ENCODE measurements around the gene ARID5B.

ARID5B gene

DNA sequence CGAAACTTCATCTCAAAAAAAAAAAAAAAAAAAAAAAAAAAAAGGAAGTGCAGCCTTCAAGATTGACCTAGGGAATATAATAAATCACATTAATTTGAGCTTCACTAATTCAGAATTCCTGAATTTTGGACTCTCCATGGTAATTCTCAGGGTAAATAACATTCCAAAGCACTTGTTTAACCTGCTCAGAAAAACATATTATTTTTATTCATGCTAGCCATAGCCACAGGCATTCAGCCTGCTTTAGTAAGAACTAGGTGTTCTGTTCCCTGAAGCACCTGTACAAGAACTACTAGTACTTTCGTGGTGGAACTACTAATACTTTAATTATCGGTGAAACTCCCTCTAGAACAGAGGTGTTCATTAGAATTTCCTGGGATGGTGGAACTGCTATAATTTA lies 197.8 kb downstream of the ARID5B start:
- H3K9me3 ChIP-seq (replicated peaks in 1 of 2; ENCODE audit: control insufficient read depth in 2 of 2, insufficient read depth in 1 of 2, low read depth in 1 of 2, low read length in 2 of 2), result no peaks in the 10 kb centered on the region
- no peaks in the 10 kb centered on the region for H3K36me3 ChIP-seq (replicated peaks in 1 of 2; ENCODE audit: control insufficient read depth in 2 of 2, insufficient read depth in 2 of 2, low read length in 2 of 2)
- no peak overlapping the region for H3K14ac ChIP-seq (ENCODE audit: low read length)
- H2BK5ac ChIP-seq (ENCODE audit: low read length), result no peak overlapping the region
- H4K91ac ChIP-seq (ENCODE audit: low read depth, low read length, poor library complexity), result no peak overlapping the region
- H3K27me3 ChIP-seq (ENCODE audit: control insufficient read depth in 3 of 3, insufficient read depth in 3 of 3, low read depth in 1 of 3, low read length in 3 of 3), result peaks cover 0 to 2% (median 0%) of the 10 kb centered on the region in 3 experiments
- H3K27ac ChIP-seq (replicated peaks; ENCODE audit: low read length), result no peak overlapping the region
- no peak overlapping the region for H3K18ac ChIP-seq (ENCODE audit: low read length)
- H3K4me3 ChIP-seq (ENCODE audit: low read length in 2 of 2), result no peak overlapping the region
- WGBS, 2 donors (ENCODE audit: extremely low coverage in 2 of 2, insufficient read length in 2 of 2, insufficient replicate concordance in 1 of 2), result no CpG with 5 or more reads among the region's 3 CpGs
- no peak overlapping the region for H2BK120ac ChIP-seq (ENCODE audit: low read depth, low read length)
- H2BK12ac ChIP-seq (ENCODE audit: low read length), result no peak overlapping the region
- H3K9ac ChIP-seq (ENCODE audit: low read depth, low read length, poor library complexity), result no peak overlapping the region
- H2AFZ ChIP-seq (ENCODE audit: low read length), result no peak overlapping the region
- no peak overlapping the region for H3K4me2 ChIP-seq (ENCODE audit: insufficient read depth, low read length, poor library complexity, severe bottlenecking)
- H3K79me1 ChIP-seq (ENCODE audit: low read depth, low read length), result no peaks in the 10 kb centered on the region
- H4K8ac ChIP-seq (ENCODE audit: low read depth, low read length), result no peak overlapping the region
- H3K23ac ChIP-seq (ENCODE audit: low read depth, low read length, poor library complexity), result no peak overlapping the region
- H2BK15ac ChIP-seq (ENCODE audit: low read length), result no peak overlapping the region
- peaks cover 5 to 9% of the 10 kb centered on the region in 2 donors for H3K4me1 ChIP-seq (ENCODE audit: control insufficient read depth in 2 of 2, insufficient read depth in 1 of 2, low read depth in 1 of 2, low read length in 2 of 2)
- H3K4ac ChIP-seq (ENCODE audit: low read length), result no peak overlapping the region
- DNase-seq (ENCODE audit: low spot score), result no peak
- H2AK5ac ChIP-seq (ENCODE audit: low read depth, low read length), result no peak overlapping the region

DNA sequence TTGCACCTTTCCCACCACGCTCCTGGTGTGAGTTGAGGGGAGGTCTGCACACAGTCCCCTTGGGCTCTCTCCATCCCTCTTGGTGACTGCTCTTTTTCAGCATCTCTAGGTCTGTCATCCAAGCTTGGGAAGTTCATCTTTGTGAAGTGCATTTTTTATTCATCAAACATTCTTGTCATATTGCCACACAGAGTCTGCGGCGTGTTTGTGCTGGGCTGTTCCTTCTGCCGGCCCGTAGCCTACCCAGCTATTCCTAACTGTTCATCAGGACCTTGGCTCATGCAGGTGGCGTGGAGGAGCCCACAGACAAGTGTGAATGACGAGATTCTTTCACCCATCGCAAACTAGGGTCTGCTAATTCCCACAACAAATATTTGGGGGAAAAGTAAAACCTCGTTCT lies 202.4 kb downstream of the ARID5B start:
- Histone ChIP-seq H3K9ac (ENCODE audit: low read depth, low read length, poor library complexity) (no peak overlapping the region), H3K4me1 (ENCODE audit: control insufficient read depth in 2 of 2, insufficient read depth in 1 of 2, low read depth in 1 of 2, low read length in 2 of 2) (no peaks in the 10 kb centered on the region), H2AFZ (ENCODE audit: low read length) (no peak overlapping the region), H4K8ac (ENCODE audit: low read depth, low read length) (no peak overlapping the region), H3K36me3 (replicated peaks in 1 of 2; ENCODE audit: control insufficient read depth in 2 of 2, insufficient read depth in 2 of 2, low read length in 2 of 2) (no peaks in the 10 kb centered on the region), H3K27ac (replicated peaks; ENCODE audit: low read length) (no peak overlapping the region), H3K27me3 (ENCODE audit: control insufficient read depth in 3 of 3, insufficient read depth in 3 of 3, low read depth in 1 of 3, low read length in 3 of 3) (no peaks in the 10 kb centered on the region), H3K4ac (ENCODE audit: low read length) (no peak overlapping the region), H3K4me3 (ENCODE audit: low read length in 2 of 2) (no peak overlapping the region), H3K9me3 (replicated peaks in 1 of 2; ENCODE audit: control insufficient read depth in 2 of 2, insufficient read depth in 1 of 2, low read depth in 1 of 2, low read length in 2 of 2) (peaks cover 0 to 2% of the 10 kb centered on the region in 2 donors), H3K18ac (ENCODE audit: low read length) (no peak overlapping the region), H3K14ac (ENCODE audit: low read length) (no peak overlapping the region), H4K91ac (ENCODE audit: low read depth, low read length, poor library complexity) (no peak overlapping the region), H3K4me2 (ENCODE audit: insufficient read depth, low read length, poor library complexity, severe bottlenecking) (no peak overlapping the region), H3K79me1 (ENCODE audit: low read depth, low read length) (no peaks in the 10 kb centered on the region), H2AK5ac (ENCODE audit: low read depth, low read length) (no peak overlapping the region), H2BK12ac (ENCODE audit: low read length) (no peak overlapping the region), H2BK15ac (ENCODE audit: low read length) (no peak overlapping the region), H2BK120ac (ENCODE audit: low read depth, low read length) (no peak overlapping the region), H3K23ac (ENCODE audit: low read depth, low read length, poor library complexity) (no peak overlapping the region), H2BK5ac (ENCODE audit: low read length) (no peak overlapping the region)
- no CpG with 5 or more reads among the region's 9 CpGs for WGBS, 2 donors (ENCODE audit: extremely low coverage in 2 of 2, insufficient read length in 2 of 2, insufficient replicate concordance in 1 of 2)
- DNase-seq (ENCODE audit: low spot score), result no peak

DNA sequence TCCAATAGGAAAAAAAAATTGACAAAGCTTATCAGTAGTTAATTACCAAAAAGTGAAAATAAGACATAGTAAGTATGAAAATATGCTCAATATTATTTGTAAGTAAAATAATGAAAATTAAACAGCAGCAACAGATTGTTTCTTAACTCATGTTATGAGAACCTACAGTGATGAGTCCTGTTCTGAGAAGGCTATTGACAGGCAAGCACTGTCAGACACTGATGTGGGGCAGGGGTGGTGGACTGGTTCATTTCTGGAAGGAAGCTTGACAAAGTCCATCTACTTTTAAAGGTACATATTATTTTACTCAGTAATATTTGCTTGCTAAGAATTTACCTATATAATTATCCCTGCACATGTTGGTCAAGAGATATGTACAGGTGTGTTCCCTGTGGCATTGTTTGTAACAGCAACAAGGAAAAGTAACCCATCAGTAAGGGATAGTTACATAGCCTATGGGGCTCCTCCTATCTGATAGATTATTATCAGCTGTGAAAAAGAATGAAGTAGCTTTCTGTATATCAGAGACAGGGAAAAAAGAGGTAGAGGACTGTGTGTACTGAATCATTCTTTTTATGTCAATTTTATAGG lies 205.5 kb downstream of the ARID5B start:
- H3K27ac ChIP-seq (replicated peaks; ENCODE audit: low read length), result no peak overlapping the region
- DNase-seq (ENCODE audit: low spot score), result no peak
- H2AFZ ChIP-seq (ENCODE audit: low read length), result no peak overlapping the region
- H3K4me2 ChIP-seq (ENCODE audit: insufficient read depth, low read length, poor library complexity, severe bottlenecking), result no peak overlapping the region
- no peak overlapping the region for H3K14ac ChIP-seq (ENCODE audit: low read length)
- no peak overlapping the region for H3K18ac ChIP-seq (ENCODE audit: low read length)
- H3K36me3 ChIP-seq (replicated peaks in 1 of 2; ENCODE audit: control insufficient read depth in 2 of 2, insufficient read depth in 2 of 2, low read length in 2 of 2), result no peaks in the 10 kb centered on the region
- H3K4me1 ChIP-seq (ENCODE audit: control insufficient read depth in 2 of 2, insufficient read depth in 1 of 2, low read depth in 1 of 2, low read length in 2 of 2), result no peaks in the 10 kb centered on the region
- no peak overlapping the region for H4K91ac ChIP-seq (ENCODE audit: low read depth, low read length, poor library complexity)
- H3K79me1 ChIP-seq (ENCODE audit: low read depth, low read length), result no peaks in the 10 kb centered on the region
- no peak overlapping the region for H2BK120ac ChIP-seq (ENCODE audit: low read depth, low read length)
- H3K27me3 ChIP-seq (ENCODE audit: control insufficient read depth in 3 of 3, insufficient read depth in 3 of 3, low read depth in 1 of 3, low read length in 3 of 3), result no peaks in the 10 kb centered on the region
- no peak overlapping the region for H3K4ac ChIP-seq (ENCODE audit: low read length)
- H2BK15ac ChIP-seq (ENCODE audit: low read length), result no peak overlapping the region
- H3K9me3 ChIP-seq (replicated peaks in 1 of 2; ENCODE audit: control insufficient read depth in 2 of 2, insufficient read depth in 1 of 2, low read depth in 1 of 2, low read length in 2 of 2), result peaks cover 0 to 2% of the 10 kb centered on the region in 2 donors
- H3K4me3 ChIP-seq (ENCODE audit: low read length in 2 of 2), result no peak overlapping the region
- H4K8ac ChIP-seq (ENCODE audit: low read depth, low read length), result no peak overlapping the region
- H3K9ac ChIP-seq (ENCODE audit: low read depth, low read length, poor library complexity), result no peak overlapping the region
- no peak overlapping the region for H2AK5ac ChIP-seq (ENCODE audit: low read depth, low read length)
- H2BK12ac ChIP-seq (ENCODE audit: low read length), result no peak overlapping the region
- H3K23ac ChIP-seq (ENCODE audit: low read depth, low read length, poor library complexity), result no peak overlapping the region
- no peak overlapping the region for H2BK5ac ChIP-seq (ENCODE audit: low read length)

DNA sequence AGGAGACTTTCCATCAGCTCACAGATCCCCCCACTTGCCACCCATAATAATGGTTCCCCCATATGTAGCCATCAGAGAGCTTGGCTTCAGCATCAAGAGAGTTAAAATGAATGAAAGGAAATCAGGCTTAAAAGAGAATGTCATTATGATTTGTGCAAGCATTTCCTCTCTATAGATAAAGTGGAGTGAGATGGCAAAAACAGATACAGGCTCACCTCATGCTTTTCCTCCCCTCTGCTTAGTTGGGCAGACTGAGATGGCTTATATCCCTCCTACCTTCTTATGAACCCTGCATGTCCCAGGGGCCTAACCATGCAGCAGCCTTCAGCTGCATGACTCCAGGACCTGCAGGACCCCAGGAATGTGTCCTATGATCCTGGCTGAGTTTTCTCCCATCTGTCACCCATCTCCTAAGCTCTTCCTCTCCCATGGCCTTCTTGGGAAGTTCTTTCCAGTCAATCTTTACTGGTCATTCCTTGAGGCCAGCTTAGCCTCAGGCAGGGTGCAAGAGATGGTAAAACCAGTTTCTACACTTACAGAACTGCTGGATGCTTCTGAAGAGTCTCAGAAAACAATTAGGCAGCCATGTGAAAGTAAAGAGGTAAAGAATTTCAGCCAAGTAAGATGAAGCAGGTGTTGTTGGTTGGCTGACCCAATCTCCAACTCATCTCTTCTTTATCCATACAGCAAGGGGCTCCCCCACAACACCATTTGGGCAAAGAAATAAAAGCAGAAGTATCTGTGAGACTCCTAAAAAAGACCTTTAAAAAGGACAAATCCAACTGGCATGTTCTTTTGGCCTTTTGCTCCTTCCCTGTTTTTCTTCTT lies 207.5 kb downstream of the ARID5B start:
- no peaks in the 10 kb centered on the region for H3K4me1 ChIP-seq (ENCODE audit: control insufficient read depth in 2 of 2, insufficient read depth in 1 of 2, low read depth in 1 of 2, low read length in 2 of 2)
- no peak overlapping the region for H4K8ac ChIP-seq (ENCODE audit: low read depth, low read length)
- no peak overlapping the region for H3K23ac ChIP-seq (ENCODE audit: low read depth, low read length, poor library complexity)

More for the DNA sequence above, 207.5 kb downstream of the ARID5B start:
- H2BK15ac ChIP-seq (ENCODE audit: low read length), result no peak overlapping the region
- H3K4ac ChIP-seq (ENCODE audit: low read length), result no peak overlapping the region
- H3K4me2 ChIP-seq (ENCODE audit: insufficient read depth, low read length, poor library complexity, severe bottlenecking), result no peak overlapping the region
- H2AK5ac ChIP-seq (ENCODE audit: low read depth, low read length), result no peak overlapping the region
- H2BK5ac ChIP-seq (ENCODE audit: low read length), result no peak overlapping the region
- no peak overlapping the region for H3K27ac ChIP-seq (replicated peaks; ENCODE audit: low read length)
- H3K79me1 ChIP-seq (ENCODE audit: low read depth, low read length), result no peaks in the 10 kb centered on the region
- no peak overlapping the region for H4K91ac ChIP-seq (ENCODE audit: low read depth, low read length, poor library complexity)
- no peak overlapping the region for H3K14ac ChIP-seq (ENCODE audit: low read length)
- H3K36me3 ChIP-seq (replicated peaks in 1 of 2; ENCODE audit: control insufficient read depth in 2 of 2, insufficient read depth in 2 of 2, low read length in 2 of 2), result no peaks in the 10 kb centered on the region
- H3K9ac ChIP-seq (ENCODE audit: low read depth, low read length, poor library complexity), result no peak overlapping the region
- no peak for DNase-seq (ENCODE audit: low spot score)
- H2AFZ ChIP-seq (ENCODE audit: low read length), result no peak overlapping the region
- H3K4me3 ChIP-seq (ENCODE audit: low read length in 2 of 2), result no peak overlapping the region
- no peak overlapping the region for H2BK12ac ChIP-seq (ENCODE audit: low read length)
- H3K18ac ChIP-seq (ENCODE audit: low read length), result no peak overlapping the region
- no peak overlapping the region for H2BK120ac ChIP-seq (ENCODE audit: low read depth, low read length)
- H3K27me3 ChIP-seq (ENCODE audit: control insufficient read depth in 3 of 3, insufficient read depth in 3 of 3, low read depth in 1 of 3, low read length in 3 of 3), result no peaks in the 10 kb centered on the region
- H3K9me3 ChIP-seq (replicated peaks in 1 of 2; ENCODE audit: control insufficient read depth in 2 of 2, insufficient read depth in 1 of 2, low read depth in 1 of 2, low read length in 2 of 2), result peaks cover 0 to 2% of the 10 kb centered on the region in 2 donors
